Kidney capillary endothelial cell (primary cell): Measurements from ENCODE around the gene SLC6A6.
A peak's percentile ranks its signal among the peaks of the same experiment; 100 is the strongest.

ENCODE experiments used
- DNase-seq: peaks from one replicate; pipeline ENCODE4 v3.0.0-alpha.2; 2018; ENCODE audit warnings: low spot score

SLC6A6 gene

DNA sequence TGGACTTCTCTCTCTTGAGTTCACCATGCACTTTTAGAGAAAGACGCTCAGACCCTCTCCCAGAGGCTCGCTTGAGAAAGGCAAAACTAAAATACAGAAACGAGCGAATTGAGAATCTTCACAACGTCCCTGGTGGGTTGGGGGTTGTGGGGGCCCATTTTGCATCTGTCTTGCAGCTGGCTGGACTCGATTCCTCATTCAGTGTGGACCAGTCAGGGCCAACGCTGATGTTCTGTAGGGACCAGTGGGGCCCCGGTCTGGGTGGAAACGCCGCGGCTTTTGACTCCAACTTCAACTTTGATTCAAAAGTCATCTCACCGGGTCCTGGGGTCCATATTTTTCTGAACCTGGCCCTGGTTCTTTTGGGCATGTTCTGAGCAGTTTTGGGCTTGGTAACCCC lies 68.1 kb downstream of the SLC6A6 start:
- no peak for DNase-seq

- no peak for DNase-seq
These were observed 68.6 kb downstream of the SLC6A6 start for GRCh38 chr3:14471016-14471415.

DNA sequence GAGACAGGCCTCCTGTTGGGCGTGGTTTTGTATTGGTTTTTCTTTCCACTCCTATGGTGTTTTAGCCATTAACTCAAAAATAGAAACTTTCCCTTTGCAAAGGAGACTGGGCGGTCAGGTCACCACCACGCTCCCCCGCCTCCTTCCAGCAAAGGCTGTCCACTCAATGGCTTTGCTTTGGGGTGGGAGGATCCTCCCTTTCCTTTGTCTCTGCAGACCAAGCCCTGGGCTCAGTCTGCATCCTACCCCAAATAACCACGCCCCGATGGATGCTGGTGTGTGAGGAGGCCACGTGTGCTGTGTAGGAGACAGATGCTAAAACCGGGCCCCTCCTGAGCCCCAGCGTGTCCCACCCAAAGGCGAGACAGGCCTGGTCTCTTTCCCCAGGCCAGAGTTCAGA lies 69.3 kb downstream of the SLC6A6 start:
- no peak for DNase-seq

DNA sequence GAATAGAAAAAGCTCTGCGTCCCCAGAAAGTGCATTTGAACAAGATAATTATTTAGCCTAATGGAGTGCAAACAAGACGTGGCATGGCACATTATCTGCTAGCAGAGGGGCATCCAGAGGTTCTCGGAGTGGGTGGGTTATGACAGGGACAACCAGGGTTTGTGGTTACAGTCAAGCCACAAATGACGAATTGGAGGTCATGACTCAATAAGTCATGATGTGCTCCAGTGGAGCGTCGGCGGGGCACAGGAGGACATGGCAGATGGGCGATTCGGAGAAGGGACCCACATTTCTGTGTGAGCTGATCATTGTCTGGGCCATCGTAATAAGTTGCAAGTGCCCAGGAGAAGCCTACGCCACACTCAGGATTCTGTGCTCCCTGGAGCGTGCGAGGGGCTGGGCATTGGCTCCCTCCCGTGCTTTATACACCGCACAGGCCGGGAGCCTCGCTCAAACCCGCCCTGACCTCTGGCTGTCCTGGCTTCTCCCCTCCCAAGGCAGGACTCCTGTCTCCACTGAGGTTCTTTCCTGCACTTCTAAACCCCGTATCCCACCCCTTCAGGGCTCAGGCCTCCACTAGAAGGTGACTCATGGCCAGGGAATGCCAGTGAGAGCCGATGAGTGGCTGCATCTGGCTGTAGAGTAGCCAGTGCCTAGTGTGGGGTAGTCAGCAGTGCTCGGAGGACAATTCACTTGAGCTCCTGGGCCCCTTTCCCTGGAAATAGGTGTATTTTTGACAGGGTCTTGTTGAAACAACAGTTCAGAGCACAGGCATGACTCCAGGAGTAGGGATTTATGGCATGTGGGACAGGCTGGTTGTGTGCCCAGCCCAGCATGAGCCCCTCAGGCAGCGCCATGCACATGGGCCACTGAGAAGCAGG lies 70.3 kb downstream of the SLC6A6 start:
- peak; percentile 71 for DNase-seq

DNA sequence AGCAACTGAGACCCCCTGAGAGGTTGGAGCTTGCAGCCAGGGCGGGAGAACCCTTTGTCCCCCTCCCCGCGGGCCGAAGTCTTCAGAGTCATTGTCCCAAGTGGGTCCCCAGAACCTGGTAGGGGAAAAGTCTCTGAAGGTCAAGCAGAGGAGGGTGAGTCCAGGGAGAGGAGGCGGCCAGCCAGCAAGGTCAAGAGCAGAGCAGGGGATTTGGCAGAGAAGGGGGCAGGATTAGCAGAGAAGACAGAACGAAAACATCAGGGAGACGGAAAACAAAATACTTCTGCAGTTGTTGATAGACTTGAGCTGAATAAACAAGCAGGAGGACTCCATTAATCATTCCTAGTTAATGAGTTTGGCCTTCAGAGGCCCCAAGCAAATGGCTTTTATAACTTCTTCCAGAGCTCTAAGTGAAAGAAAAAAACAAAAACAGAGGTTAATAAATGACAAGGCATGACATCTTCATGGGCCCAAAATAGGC lies 71.0 kb downstream of the SLC6A6 start:
- no peak for DNase-seq

- DNase-seq: no peak
These were observed 72.1 kb downstream of the SLC6A6 start for GRCh38 chr3:14474363-14475081.

DNA sequence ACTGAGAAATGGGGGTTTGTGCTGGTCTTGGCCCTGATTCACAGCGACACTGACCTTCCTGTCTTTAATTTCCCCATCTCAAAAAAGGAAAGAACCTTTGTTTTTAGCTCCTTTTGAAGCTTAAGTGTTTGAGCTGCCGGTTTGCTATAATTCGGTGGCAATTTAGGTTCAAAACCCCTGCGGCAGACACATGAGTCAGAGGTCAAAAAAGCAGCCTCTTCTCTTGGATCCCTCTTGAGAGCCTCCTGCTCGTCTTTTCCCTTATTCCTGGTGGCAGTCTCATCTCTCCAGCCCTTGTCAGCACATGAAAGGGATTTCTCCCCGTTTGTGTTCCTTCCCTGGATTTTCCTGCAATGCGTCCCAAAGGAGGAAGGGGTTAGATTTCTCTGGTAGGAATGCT lies 73.2 kb downstream of the SLC6A6 start:
- DNase-seq: no peak

DNA sequence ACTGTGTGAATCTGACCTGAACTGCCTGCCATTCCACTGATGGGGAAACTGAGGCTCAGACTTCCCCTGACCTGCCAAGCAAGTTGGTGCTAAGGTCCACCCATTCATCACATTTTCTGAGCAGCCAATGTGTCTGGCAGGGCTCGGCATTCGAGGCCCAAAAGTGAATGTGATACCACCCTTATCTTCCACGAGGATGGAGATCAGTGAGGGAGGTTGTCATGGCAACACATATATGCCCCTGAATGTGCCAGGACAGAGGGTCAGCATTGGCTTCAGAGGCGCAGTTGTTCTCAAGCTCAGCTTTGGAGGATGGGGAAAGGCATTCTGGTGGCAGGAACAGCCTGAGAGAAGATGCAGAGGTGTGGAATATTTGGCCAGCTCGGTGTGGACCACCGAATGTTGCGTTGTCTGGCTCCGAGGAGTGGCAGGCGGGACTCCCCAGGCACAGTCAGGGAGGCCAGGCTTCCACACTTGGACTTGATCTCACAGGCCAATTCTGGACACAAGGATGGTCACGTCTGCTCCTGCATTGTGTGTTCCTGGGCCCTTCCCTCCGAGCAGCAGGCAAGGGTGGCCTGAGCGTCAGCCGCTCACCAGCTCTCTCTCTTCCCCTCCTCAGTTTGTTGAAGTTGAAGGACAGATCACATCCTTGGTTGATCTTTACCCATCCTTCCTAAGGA lies 74.3 kb downstream of the SLC6A6 start:
- DNase-seq: no peak

DNA sequence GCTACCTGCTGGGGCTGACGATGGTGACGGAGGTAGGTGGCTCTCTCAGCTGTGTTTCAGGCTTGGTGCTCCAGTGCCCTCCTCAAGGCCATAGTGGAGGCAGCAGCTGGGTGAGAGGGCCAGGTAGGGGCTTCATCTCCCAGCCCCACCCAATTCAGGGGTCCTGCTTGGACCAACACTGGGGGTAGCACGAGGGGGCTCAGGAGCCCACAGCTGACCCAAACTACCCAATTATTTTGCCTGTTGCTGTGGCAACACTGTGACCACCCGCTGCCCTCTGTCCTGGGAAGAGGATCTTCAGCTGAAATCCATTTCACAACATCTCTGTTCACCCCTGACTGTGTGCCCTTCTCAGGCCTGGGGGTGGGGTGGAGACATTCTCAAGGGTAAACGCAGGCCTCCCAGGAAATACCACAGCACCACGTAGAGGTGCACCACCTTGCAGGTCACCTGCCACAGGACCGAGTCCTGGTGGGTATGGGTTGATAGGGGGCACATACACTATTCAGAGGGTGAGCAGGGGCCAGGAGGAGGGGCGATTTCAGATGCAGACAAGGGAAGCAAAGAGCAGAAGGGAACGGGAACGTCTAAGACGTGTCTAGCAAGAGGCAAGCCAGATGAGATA lies 75.0 kb downstream of the SLC6A6 start:
- DNase-seq: no peak

DNA sequence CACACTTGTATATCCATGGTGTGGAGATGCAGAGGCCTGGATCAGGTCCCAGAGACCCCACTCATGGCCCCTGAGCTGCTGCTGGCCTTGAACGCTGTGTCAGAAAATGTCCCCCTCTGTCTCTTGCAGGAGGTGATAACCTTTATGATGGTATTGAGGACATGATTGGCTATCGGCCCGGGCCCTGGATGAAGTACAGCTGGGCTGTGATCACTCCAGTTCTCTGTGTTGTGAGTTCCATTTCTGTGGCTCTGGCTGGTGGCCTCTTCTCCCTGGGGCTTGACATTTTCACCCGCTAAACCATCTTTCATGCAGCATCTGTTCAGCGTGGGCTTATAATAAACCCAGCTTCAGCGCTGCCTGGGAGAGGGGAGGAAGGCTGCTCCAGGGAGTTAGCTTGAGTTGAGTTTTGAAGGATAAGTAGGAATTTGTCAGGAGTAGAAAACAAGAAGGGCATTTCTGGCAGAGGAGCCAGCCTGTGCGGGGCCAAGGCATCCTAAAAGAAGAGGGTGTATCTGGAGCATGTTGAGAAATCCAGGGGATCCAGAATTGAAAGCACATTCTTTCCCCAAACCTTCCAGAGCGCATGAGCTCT lies 76.6 kb downstream of the SLC6A6 start:
- DNase-seq: no peak

GRCh38 chr3:14479591-14479990 lies 77.2 kb downstream of the SLC6A6 start:
- DNase-seq: no peak

GRCh38 chr3:14480207-14481017 lies 78.0 kb downstream of the SLC6A6 start:
- DNase-seq: no peak

GRCh38 chr3:14481018-14481645 lies 78.7 kb downstream of the SLC6A6 start:
- no peak for DNase-seq

GRCh38 chr3:14481646-14482036 lies 79.2 kb downstream of the SLC6A6 start:
- DNase-seq: no peak

- DNase-seq: no peak
These were observed 79.9 kb downstream of the SLC6A6 start for GRCh38 chr3:14482271-14482721.

- no peak for DNase-seq
These were observed 80.9 kb downstream of the SLC6A6 start for GRCh38 chr3:14483286-14483685.

DNA sequence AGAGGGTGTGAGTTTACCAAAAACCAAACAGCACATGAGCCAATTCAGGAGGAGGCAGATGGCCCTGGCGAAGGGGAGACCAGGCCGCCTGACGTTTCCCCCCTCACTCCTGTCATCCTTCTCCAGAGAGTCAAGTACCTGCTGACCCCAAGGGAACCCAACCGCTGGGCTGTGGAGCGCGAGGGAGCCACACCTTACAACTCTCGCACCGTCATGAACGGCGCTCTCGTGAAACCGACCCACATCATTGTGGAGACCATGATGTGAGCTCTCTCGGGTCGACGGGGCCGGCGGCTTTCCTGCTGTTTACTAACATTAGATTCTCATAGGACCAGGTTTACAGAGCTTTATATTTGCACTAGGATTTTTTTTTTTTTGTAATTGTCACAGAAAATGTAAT lies 82.3 kb downstream of the SLC6A6 start:
- no peak for DNase-seq

GRCh38 chr3:14485981-14486380 lies 83.6 kb downstream of the SLC6A6 start:
- no peak for DNase-seq

DNA sequence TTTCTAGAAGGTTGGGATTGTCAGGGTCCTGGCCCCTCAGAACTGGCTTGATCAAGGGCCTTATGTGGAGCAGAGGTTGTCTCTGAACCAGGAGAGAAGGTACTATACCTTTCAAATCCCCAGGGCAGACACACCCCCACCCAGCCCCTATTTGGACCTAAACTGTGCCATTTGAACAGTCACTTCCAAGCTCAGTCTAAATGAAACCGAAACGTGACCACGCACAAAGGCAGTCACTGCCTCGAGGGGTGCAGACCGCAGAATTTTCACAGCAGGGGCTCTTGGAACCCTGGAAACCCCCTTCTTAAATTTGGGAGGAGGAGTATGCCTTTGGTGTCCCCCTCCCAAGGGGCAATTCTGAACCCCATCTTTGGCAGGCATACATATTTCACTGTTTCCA lies 84.1 kb downstream of the SLC6A6 start:
- no peak for DNase-seq

DNA sequence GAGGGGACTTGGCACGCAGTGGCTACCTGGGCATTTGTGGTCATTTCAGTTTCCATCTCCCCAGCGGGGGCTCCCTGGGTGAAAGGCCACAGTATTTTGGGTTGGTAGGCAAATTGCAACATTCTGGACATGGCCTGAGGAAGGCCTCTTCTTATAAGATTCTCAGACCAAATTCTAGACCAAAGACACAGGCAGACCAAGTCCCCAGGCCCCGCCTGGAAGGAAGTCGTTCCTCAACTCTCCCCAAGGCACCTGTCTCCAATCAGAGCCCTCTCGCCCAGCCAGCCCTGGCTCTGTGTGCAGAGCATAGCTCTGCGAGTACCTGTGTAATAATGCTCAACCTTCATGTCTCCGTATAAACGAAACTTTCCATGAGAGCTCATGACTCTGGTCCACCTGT lies 84.7 kb downstream of the SLC6A6 start:
- no peak for DNase-seq
